Fibroblast of the aortic adventitia (primary cell): Measurements from ENCODE around the gene GNA12. TPM values are rescaled to one million over a fixed set of nuclear protein-coding genes. Genes with fewer than 3 reads are reported as not detected.

Experiments
- DNase-seq: peaks from one replicate; pipeline ENCODE4 v3.0.0-alpha.2; 2010; ENCODE audit warnings: low read depth
- H3K4me3 ChIP-seq: 2 replicates; pipeline ENCODE4 v1.5.1; 2011; ENCODE audit warnings: low read depth, mild to moderate bottlenecking, control low read depth, low read length, moderate library complexity
- CTCF ChIP-seq: IDR thresholded peaks from 2 replicates; pipeline ENCODE4 v1.5.1; 2011; ENCODE audit warnings: mild to moderate bottlenecking, low read length, control low read depth, inconsistent platforms; ENCODE audit not compliant: insufficient read depth
- total RNA-seq: library from RNA; depleted of rRNA; stranded (reverse); fragments of >200 nt; gene quantifications from 2 replicates; pipeline ENCODE4 v1.2.3, GENCODE V29; 2012; ENCODE audit warnings: low replicate concordance

Gene GNA12
- total RNA-seq, 1 donor = 16.2 TPM

GRCh38 chr7:2708041-2708440 lies 136.1 kb downstream of the GNA12 start:
- no peak for TF ChIP-seq CTCF
- H3K4me3 ChIP-seq = no peak overlapping the region
- no peak for DNase-seq

GRCh38 chr7:2707481-2707880 lies 136.6 kb downstream of the GNA12 start:
- DNase-seq = no peak
- no peak for TF ChIP-seq CTCF
- H3K4me3 ChIP-seq = no peak overlapping the region

- no peak for TF ChIP-seq CTCF
- no peak for DNase-seq
- H3K4me3 ChIP-seq = no peak overlapping the region
These were observed 137.4 kb downstream of the GNA12 start for GRCh38 chr7:2706685-2707126.

- TF ChIP-seq CTCF = no peak
- no peak for DNase-seq
- H3K4me3 ChIP-seq = no peak overlapping the region
These were observed 138.6 kb downstream of the GNA12 start for GRCh38 chr7:2705371-2706096.

- no peak for DNase-seq
- H3K4me3 ChIP-seq = no peak overlapping the region
- TF ChIP-seq CTCF = no peak
These were observed 141.5 kb downstream of the GNA12 start for GRCh38 chr7:2702594-2702957.

- TF ChIP-seq CTCF = no peak
- DNase-seq = peak; percentile 76
- no peak overlapping the region for H3K4me3 ChIP-seq
These were observed 142.1 kb downstream of the GNA12 start for GRCh38 chr7:2701832-2702593.
